HepG2 (cell line): Measurements from ENCODE around the gene ADCY9. TPM values are rescaled to one million over a fixed set of nuclear protein-coding genes. Genes with fewer than 3 reads are reported as not detected.

Experiments
- CAMTA2 ChIP-seq: sonication (generic); formaldehyde crosslinking; IDR thresholded peaks from 2 replicates; pipeline ENCODE4 v1.4.0; 2020; ENCODE audit warnings: mild to moderate bottlenecking, missing genetic modification reagents, borderline replicate concordance
- CENPBD1 ChIP-seq: sonication (generic); formaldehyde crosslinking; IDR thresholded peaks from 2 replicates; pipeline ENCODE4 v1.8.0; 2022; ENCODE audit warnings: missing genetic modification reagents, low read depth, mild to moderate bottlenecking, borderline replicate concordance
- CHD2 ChIP-seq: IDR thresholded peaks from 2 replicates; pipeline ENCODE4 v1.6.1; 2011; ENCODE audit warnings: low read depth, low read length, improper control_type of control experiment
- CSRNP1 ChIP-seq: sonication (generic); formaldehyde crosslinking; IDR thresholded peaks from 2 replicates; pipeline ENCODE4 v1.8.1; 2023; ENCODE audit warnings: mild to moderate bottlenecking, missing genetic modification reagents
- ELF1 ChIP-seq: sonication (generic); formaldehyde crosslinking; IDR thresholded peaks from 2 replicates; pipeline ENCODE4 v1.4.0; 2020; ENCODE audit warnings: missing genetic modification reagents
- FOXJ3 ChIP-seq: sonication (generic); formaldehyde crosslinking; IDR thresholded peaks from 2 replicates; pipeline ENCODE4 v1.4.0; 2020; ENCODE audit warnings: missing genetic modification reagents, mild to moderate bottlenecking, borderline replicate concordance
- HCFC1 ChIP-seq: fragments of 150-350 bp; IDR thresholded peaks from 2 replicates; pipeline ENCODE4 v1.6.1; 2014; ENCODE audit warnings: low read depth, low read length
- HDAC1 ChIP-seq: sonication (generic); formaldehyde crosslinking; IDR thresholded peaks from 2 replicates; pipeline ENCODE4 v1.5.1; 2020; ENCODE audit warnings: mild to moderate bottlenecking, missing genetic modification reagents
- HNRNPLL ChIP-seq: fragments of 200-400 bp; formaldehyde crosslinking; IDR thresholded peaks from 2 replicates; pipeline ENCODE4 v1.6.1; 2017; ENCODE audit warnings: mild to moderate bottlenecking, low read depth, low read length; ENCODE audit not compliant: poor library complexity, severe bottlenecking
- IKZF5 ChIP-seq: IDR thresholded peaks from 2 replicates; pipeline ENCODE4 v1.6.1; 2018; ENCODE audit warnings: missing genetic modification reagents, mild to moderate bottlenecking, missing compliant biosample characterization
- IRX3 ChIP-seq: sonication (generic); formaldehyde crosslinking; IDR thresholded peaks from 2 replicates; pipeline ENCODE4 v1.8.1; 2023; ENCODE audit warnings: mild to moderate bottlenecking, low read depth, missing genetic modification reagents, borderline replicate concordance
- MIER3 ChIP-seq: IDR thresholded peaks from 2 replicates; pipeline ENCODE4 v1.6.1; 2016; ENCODE audit warnings: missing compliant biosample characterization, borderline replicate concordance
- NAIF1 ChIP-seq: sonication (generic); formaldehyde crosslinking; IDR thresholded peaks from 2 replicates; pipeline ENCODE4 v1.5.0; 2020; ENCODE audit warnings: mild to moderate bottlenecking, missing genetic modification reagents, borderline replicate concordance
- NFYC ChIP-seq: IDR thresholded peaks from 2 replicates; pipeline ENCODE4 v1.6.1; 2016; ENCODE audit warnings: missing genetic modification reagents, missing compliant biosample characterization
- ONECUT2 ChIP-seq: sonication (generic); formaldehyde crosslinking; IDR thresholded peaks from 2 replicates; pipeline ENCODE4 v1.4.0; 2020; ENCODE audit warnings: missing genetic modification reagents
- RBFOX2 ChIP-seq: fragments of 200-400 bp; formaldehyde crosslinking; IDR thresholded peaks from 2 replicates; pipeline ENCODE4 v1.6.1; 2017; ENCODE audit warnings: low read depth, mild to moderate bottlenecking, low read length
- ZBTB33 ChIP-seq: sonication (generic); formaldehyde crosslinking; IDR thresholded peaks from 2 replicates; pipeline ENCODE4 v1.4.0; 2020; ENCODE audit warnings: missing genetic modification reagents
- ZEB1 ChIP-seq: IDR thresholded peaks from 2 replicates; pipeline ENCODE4 v1.6.1; 2012; ENCODE audit warnings: mild to moderate bottlenecking, low read depth, inconsistent platforms; ENCODE audit not compliant: insufficient replicate concordance
- ZNF136 ChIP-seq: sonication (generic); formaldehyde crosslinking; IDR thresholded peaks from 2 replicates; pipeline ENCODE4 v1.8.1; 2022; ENCODE audit warnings: low read depth, mild to moderate bottlenecking, moderate library complexity, missing genetic modification reagents
- ZNF224 ChIP-seq: sonication (generic); formaldehyde crosslinking; IDR thresholded peaks from 2 replicates; pipeline ENCODE4 v1.5.0; 2020; ENCODE audit warnings: mild to moderate bottlenecking, missing genetic modification reagents
- ZNF253 ChIP-seq: sonication (generic); formaldehyde crosslinking; IDR thresholded peaks from 2 replicates; pipeline ENCODE4 v1.8.0; 2022; ENCODE audit warnings: mild to moderate bottlenecking, missing genetic modification reagents, borderline replicate concordance
- ZNF333 ChIP-seq: sonication (generic); formaldehyde crosslinking; IDR thresholded peaks from 2 replicates; pipeline ENCODE4 v1.4.0; 2020; ENCODE audit warnings: mild to moderate bottlenecking, missing genetic modification reagents, borderline replicate concordance
- ZNF468 ChIP-seq: sonication (generic); formaldehyde crosslinking; IDR thresholded peaks from 2 replicates; pipeline ENCODE4 v1.8.0; 2022; ENCODE audit warnings: mild to moderate bottlenecking, moderate library complexity, missing genetic modification reagents
- ZNF598 ChIP-seq: sonication (generic); formaldehyde crosslinking; IDR thresholded peaks from 2 replicates; pipeline ENCODE4 v1.5.1; 2020; ENCODE audit warnings: mild to moderate bottlenecking, missing genetic modification reagents, borderline replicate concordance
- ZSCAN29 ChIP-seq: sonication (generic); formaldehyde crosslinking; conservative IDR thresholded peaks from 2 replicates; pipeline ENCODE4 v1.4.0; 2020; ENCODE audit warnings: mild to moderate bottlenecking, missing genetic modification reagents
- polyA plus RNA-seq, 8 experiments: library from polyadenylated mRNA; depleted of rRNA in 3 of 8; stranded (reverse) in 7 of 8; unstranded in 1 of 8; fragments of >200 nt; fragmentation: Illumina TruSeq in 4 of 8; extraction: Trizol in 4 of 8; gene quantifications; 2 replicates each; pipeline versions ENCODE4 v1.2.1 to v1.2.3, GENCODE V29; 2011 to 2016; ENCODE audit warnings: low read depth in 4 of 8, missing spikeins in 1 of 8, mixed read lengths in 1 of 8; ENCODE audit not compliant: insufficient read depth in 1 of 8
- total RNA-seq, 5 experiments: library from RNA; depleted of rRNA; stranded (reverse); fragments of >200 nt; fragmentation: Illumina TruSeq; extraction: Trizol; gene quantifications; 2 replicates each; pipeline ENCODE4 v1.2.3, GENCODE V29; 2016; ENCODE audit warnings: low read depth in 1 of 5

Gene ADCY9
- total and polyA plus RNA-seq, 2 of the 13 experiments (the other 11 are each of a cell fraction or from before 2014, with no cell fraction given), result 11.2 to 13.9 TPM

GRCh38 chr16:4113358-4114256 is 2.6 kb downstream of the ADCY9 start (continued):
- TF ChIP-seq HNRNPLL, result peak; percentile 24
- no peak for TF ChIP-seq FOXJ3 (CRISPR knock-in tag)
- no peak for TF ChIP-seq MIER3 (CRISPR knock-in tag)
- TF ChIP-seq CAMTA2 (CRISPR knock-in tag), result no peak
- TF ChIP-seq RBFOX2, result no peak
- TF ChIP-seq ZNF224 (CRISPR knock-in tag), result no peak
- no peak for TF ChIP-seq ELF1 (CRISPR knock-in tag)
- TF ChIP-seq IRX3, result no peak
- TF ChIP-seq ZNF468 (CRISPR knock-in tag), result no peak
- TF ChIP-seq NFYC (CRISPR knock-in tag), result 0 out of 2 replicates have a peak, but pooled peaks have one; percentile 9
- no peak for TF ChIP-seq ZNF333 (CRISPR knock-in tag)
- no peak for TF ChIP-seq ZNF598 (CRISPR knock-in tag)
- no peak for TF ChIP-seq HCFC1
- no peak for TF ChIP-seq ZEB1
- peak; percentile 69 for TF ChIP-seq ONECUT2 (CRISPR knock-in tag)
- no peak for TF ChIP-seq CSRNP1 (CRISPR knock-in tag)
- TF ChIP-seq ZSCAN29 (CRISPR knock-in tag), result no peak
- peak; percentile 80 for TF ChIP-seq HDAC1
- no peak for TF ChIP-seq CHD2
- TF ChIP-seq CENPBD1, result no peak
- TF ChIP-seq NAIF1 (CRISPR knock-in tag), result peak; percentile 46; the same call in 1 of the 2 replicates
- no peak for TF ChIP-seq IKZF5 (CRISPR knock-in tag)
- TF ChIP-seq ZBTB33 (CRISPR knock-in tag), result no peak
- no peak for TF ChIP-seq ZNF136 (CRISPR knock-in tag)
- no peak for TF ChIP-seq ZNF253 (CRISPR knock-in tag)
